ENCODE data around the gene NTPCR. TPM values are rescaled to one million over a fixed set of nuclear protein-coding genes. Genes with fewer than 3 reads are reported as not detected.

The NTPCR gene
- total and polyA plus RNA-seq, 2 donors (not counting 3 experiments of a cell fraction or from before 2014, with no cell fraction given), result 13.2 to 35.3 TPM

DNA sequence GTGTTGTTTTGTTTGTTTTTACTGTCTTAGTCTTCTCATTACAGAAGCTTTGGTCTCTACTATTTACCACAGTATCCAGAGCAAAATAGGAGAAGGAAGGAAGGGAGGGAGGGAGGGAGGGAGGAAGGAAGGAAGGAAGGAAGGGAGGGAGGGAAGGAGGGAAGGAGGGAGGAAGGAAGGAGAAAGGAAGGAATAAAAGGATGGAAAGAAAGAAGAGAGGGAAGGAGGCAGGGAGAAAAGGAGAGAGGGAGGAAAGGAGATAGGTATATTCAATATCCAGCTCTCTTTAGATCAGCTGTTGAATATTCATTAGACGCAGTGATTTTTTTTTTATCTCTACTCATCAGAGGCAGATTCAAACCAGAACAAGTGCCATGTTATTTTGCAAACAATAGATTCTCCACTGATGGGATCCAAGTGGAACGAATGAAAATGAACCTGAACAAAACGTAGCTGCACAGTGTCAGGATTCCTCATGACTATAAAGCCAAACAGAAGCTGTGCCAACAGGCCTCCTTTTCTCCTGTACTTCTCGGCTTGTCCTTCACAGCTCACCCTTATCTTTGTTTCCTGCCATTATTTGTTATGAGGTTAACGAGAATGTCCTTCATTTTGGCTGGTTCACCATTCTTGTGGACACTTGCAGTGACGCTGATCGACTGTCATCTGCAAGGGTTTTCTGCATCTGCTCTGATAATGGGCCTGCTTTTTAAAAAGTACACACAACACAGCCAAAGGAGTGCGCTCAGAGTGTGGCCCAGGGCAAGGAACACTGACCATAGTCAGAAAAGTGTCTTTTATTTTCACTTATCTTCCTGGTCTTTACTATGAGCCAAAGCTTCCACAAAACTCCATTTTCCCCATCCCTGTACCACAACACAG, 7.8 kb upstream of the NTPCR start:
- Histone ChIP-seq H4K20me1 (replicated peaks; ENCODE audit: control insufficient read depth, extremely low read depth, insufficient read depth, low read length) (no peaks in the 10 kb centered on the region), H3K79me2 (ENCODE audit: control insufficient read depth, insufficient read depth, low read length) (no peaks in the 10 kb centered on the region), H3K9ac (replicated peaks; ENCODE audit: extremely low read depth, insufficient read depth, low read length) (no peak overlapping the region), H3K4me3 (replicated peaks in 1 of 3; ENCODE audit: insufficient read depth in 1 of 3, low read depth in 1 of 3, low read length in 3 of 3) (no peak overlapping the region), H3K4me2 (ENCODE audit: insufficient read depth, low read length) (no peak overlapping the region), H3K9me1 (replicated peaks; ENCODE audit: control insufficient read depth, extremely low read depth, insufficient read depth, low read length) (no peaks in the 10 kb centered on the region), H2AFZ (ENCODE audit: low read depth, low read length) (no peak overlapping the region), H3K27ac (ENCODE audit: insufficient read depth, low read depth, low read length) (no peak overlapping the region), H3K36me3 (ENCODE audit: control insufficient read depth in 2 of 2, extremely low read depth in 1 of 2, insufficient read depth in 2 of 2, low read length in 2 of 2) (no peaks in the 10 kb centered on the region), H3K9me3 (replicated peaks; ENCODE audit: control insufficient read depth, insufficient read depth, low read length) (no peaks in the 10 kb centered on the region), H3K4me1 (ENCODE audit: control insufficient read depth, extremely low read depth, insufficient read depth, low read length) (no peaks in the 10 kb centered on the region), H3K27me3 (ENCODE audit: control insufficient read depth in 2 of 2, insufficient read depth in 2 of 2, low read length in 2 of 2) (no peaks in the 10 kb centered on the region)
- intact Hi-C loops (cut with micrococcal nuclease) (no loop called here), dilution Hi-C loops (cut with MboI; ENCODE audit: extremely low pct_ligation_motif_present, low sequenced_read_pairs) (no loop called here)
- CTCF ChIA-PET, result no interaction called here
- POLR2A ChIA-PET, result no interaction called here
- no peak for FAIRE-seq
- no peak for TF ChIP-seq POLR2AphosphoS5 (IDR thresholded peaks at IDR 0.05; ENCODE audit: insufficient read depth, low read depth, low read length)
- no peak for TF ChIP-seq EZH2 (IDR thresholded peaks at IDR 0.05; ENCODE audit: borderline replicate concordance, low read depth, low read length, severe bottlenecking)
- no peak for TF ChIP-seq MAX (IDR thresholded peaks at IDR 0.05; ENCODE audit: insufficient read depth, insufficient read length)
- no peak for TF ChIP-seq FOS (IDR thresholded peaks at IDR 0.05; ENCODE audit: borderline replicate concordance, insufficient read depth, low read length)
- TF ChIP-seq, protein P1, sequence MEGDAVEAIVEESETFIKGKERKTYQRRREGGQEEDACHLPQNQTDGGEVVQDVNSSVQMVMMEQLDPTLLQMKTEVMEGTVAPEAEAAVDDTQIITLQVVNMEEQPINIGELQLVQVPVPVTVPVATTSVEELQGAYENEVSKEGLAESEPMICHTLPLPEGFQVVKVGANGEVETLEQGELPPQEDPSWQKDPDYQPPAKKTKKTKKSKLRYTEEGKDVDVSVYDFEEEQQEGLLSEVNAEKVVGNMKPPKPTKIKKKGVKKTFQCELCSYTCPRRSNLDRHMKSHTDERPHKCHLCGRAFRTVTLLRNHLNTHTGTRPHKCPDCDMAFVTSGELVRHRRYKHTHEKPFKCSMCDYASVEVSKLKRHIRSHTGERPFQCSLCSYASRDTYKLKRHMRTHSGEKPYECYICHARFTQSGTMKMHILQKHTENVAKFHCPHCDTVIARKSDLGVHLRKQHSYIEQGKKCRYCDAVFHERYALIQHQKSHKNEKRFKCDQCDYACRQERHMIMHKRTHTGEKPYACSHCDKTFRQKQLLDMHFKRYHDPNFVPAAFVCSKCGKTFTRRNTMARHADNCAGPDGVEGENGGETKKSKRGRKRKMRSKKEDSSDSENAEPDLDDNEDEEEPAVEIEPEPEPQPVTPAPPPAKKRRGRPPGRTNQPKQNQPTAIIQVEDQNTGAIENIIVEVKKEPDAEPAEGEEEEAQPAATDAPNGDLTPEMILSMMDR (IDR thresholded peaks at IDR 0.05; ENCODE audit: extremely low read depth in 1 of 2, insufficient read depth in 1 of 2, low read depth in 1 of 2, low read length in 2 of 2), result no peak
- TF ChIP-seq POLR2A (IDR thresholded peaks at IDR 0.05; ENCODE audit: low read depth, low read length), result no peak
- no peak for DNase-seq (ENCODE audit: low read depth, low spot score)
- BruUV-seq (replicated peaks), result no TSS peak
